Ureter (tissue), 1 donor: ENCODE measurements around the gene ALKBH1. TPM values are rescaled to one million over a fixed set of nuclear protein-coding genes. Genes with fewer than 3 reads are reported as not detected.
A peak's percentile ranks its signal among the peaks of the same experiment; 100 is the strongest.
"Not testable (repeated sequence)": the region's sequence is repeated elsewhere in the genome, so short reads cannot be mapped to it uniquely, and the experiment has no call there.

Experiments
- DNase-seq: peaks from one replicate; pipeline ENCODE4 v3.0.0-alpha.2; 2020; ENCODE audit warnings: low spot score
- total RNA-seq: library from RNA; stranded (reverse); gene quantifications from one replicate; pipeline ENCODE4 v1.2.4, GENCODE V29; 2023
- donor health status: DM: yes; HTN: yes; CAD: no.

ALKBH1 gene, protein sequence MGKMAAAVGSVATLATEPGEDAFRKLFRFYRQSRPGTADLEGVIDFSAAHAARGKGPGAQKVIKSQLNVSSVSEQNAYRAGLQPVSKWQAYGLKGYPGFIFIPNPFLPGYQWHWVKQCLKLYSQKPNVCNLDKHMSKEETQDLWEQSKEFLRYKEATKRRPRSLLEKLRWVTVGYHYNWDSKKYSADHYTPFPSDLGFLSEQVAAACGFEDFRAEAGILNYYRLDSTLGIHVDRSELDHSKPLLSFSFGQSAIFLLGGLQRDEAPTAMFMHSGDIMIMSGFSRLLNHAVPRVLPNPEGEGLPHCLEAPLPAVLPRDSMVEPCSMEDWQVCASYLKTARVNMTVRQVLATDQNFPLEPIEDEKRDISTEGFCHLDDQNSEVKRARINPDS
- 16.0 TPM for total RNA-seq

DNA sequence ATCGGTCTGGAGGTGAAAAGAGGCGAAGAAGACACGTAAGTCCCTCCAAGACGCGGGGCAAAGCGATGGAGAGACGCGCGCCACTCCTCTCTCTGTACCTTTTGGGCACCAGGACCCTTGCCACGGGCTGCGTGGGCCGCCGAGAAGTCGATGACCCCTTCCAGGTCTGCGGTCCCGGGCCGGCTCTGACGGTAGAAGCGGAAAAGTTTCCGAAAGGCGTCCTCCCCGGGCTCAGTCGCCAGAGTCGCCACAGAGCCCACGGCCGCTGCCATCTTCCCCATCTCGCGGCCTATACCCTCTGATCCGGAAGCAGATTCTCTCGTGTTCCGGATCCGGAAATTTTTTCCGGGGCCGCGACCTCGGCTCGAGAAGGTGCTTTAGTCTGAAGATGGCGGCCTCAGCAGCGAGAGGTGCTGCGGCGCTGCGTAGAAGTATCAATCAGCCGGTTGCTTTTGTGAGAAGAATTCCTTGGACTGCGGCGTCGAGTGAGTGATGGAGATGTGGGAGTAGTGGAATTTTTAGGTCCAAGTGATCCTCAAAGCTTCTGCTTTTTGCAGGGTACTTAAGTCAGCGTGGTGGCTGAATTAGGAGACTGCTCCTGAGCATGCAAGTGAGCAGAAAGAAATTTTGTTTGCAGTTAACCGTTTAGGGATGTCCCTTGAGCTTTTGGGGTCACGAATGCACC, at the start of gene ALKBH1, which contains the start of gene SLIRP:
Gene ALKBH1, minus strand, starts transcription at position 300 of the 685 bp plus-strand sequence. Its CDS starts 19 bp downstream, at position 281.
Gene SLIRP, plus strand, starts transcription at position 380 of the 685 bp plus-strand sequence. Its CDS starts 9 bp downstream, at position 389.
- DNase-seq = peak; percentile 92

DNA sequence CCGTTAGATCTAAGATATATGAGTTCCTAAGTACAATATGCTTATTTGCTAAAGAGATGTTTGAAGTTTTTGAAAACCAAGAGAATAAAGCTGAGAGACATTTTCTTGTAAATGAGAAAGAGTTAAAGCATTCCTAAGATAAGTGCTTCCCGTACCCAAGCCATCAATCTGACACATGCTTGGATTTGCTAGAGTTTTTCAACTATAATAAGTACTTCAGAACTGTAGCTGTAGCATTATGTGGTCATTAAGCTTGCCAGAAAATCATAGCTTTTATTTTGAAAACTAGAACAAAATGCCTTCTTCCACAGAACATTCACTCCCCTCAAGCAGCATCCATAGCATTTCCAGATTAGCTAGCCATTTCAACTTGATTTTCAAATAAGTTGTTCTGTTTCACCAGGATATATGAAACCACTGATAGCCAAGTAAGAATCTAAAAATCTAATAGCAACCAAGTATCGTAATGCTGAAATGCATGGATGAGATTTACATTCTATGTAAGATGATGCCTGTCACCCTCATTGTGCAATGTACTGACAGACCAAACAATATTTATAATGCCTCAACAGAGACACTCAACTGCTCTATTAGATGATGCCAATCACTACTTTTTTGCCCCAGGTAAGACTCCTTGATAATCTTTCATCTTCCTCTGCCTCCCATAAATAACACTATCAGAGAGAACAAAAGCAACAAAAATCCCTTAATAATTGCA, 45.1 kb upstream of the ALKBH1 start:
- no peak for DNase-seq

DNA sequence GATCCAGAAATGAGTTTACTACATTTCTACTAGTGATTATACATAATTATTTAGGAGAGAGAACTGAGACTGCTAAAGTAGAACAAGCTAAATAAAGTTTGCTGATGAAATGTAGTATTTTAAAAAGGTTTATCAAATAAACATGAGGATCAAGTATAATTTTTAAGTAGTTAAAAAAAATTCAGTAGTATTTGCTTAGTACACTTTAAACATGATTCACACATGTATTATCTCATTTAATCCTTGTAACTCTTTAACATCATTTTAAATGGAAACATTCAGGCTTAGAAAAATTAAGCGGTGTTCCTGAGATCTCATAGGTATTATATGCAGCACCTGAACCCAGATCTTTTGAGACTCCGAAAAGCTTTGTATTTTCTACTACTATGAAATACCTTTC, 44.4 kb upstream of the ALKBH1 start:
- DNase-seq = no peak

DNA sequence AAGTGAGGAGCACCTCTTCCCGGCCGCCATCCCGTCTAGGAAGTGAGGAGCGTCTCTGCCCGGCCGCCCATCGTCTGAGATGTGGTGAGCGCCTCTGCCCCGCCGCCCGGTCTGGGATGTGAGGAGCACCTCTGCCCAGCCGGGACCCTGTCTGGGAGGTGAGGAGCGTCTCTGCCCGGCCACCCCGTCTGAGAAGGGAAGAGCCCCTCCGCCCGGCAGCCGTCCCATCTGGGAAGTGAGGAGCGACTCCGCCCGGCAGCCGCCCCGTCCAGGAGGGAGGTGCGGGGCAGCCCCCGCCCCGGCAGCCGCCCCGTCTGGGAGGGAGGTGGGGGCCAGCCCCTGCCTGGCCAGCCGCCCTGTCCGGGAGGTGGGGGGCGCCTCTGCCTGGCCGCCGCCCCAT, 39.6 kb upstream of the ALKBH1 start:
- not testable (repeated sequence) for DNase-seq

DNA sequence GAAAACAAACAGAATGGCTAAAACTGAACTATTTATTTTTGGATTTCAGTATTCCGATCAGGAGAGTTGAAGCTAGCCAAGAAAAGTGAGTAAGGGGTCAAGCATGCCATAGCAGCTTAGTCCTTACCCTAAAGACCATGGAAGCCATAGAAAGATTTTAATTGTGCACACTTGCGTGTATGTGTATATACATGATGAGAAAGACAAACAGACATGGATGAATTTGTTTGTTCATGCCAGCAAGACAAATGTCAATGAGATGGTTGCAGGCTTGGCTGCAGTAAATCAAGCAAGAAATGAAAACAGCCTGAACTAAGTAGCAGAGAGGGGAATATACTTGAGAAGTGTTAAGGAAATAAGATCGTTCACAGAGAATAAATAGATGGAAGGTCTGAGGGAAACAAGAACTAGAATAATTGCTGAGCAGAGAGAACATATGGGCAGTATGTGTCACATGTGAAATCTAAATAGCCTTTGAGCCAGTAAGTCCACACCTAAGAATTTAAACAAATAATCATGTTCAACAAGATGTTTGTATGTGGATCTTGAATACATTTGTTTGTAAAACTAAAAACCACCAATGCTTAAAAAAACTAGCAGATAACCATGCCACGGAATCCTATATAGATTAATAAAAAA, 38.4 kb upstream of the ALKBH1 start:
- no peak for DNase-seq

DNA sequence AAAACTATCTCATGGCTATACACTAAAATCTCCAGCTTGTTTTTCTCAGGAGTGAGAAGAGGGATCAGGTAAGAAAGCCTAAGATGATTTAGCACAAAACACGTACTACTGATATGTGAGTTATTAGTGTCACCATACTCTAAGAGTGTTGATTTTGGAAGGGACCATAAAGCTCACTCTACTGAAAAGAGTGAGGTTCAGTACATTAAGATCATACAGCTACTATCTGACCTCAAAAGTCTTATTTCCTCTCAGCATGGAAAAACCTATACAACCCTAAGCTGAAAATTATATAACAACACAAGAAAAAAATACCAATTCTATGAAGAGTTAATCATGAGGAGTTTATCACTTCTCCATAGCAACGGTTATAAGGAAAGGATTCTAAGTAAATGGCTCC, 33.6 kb upstream of the ALKBH1 start:
- DNase-seq = no peak

DNA sequence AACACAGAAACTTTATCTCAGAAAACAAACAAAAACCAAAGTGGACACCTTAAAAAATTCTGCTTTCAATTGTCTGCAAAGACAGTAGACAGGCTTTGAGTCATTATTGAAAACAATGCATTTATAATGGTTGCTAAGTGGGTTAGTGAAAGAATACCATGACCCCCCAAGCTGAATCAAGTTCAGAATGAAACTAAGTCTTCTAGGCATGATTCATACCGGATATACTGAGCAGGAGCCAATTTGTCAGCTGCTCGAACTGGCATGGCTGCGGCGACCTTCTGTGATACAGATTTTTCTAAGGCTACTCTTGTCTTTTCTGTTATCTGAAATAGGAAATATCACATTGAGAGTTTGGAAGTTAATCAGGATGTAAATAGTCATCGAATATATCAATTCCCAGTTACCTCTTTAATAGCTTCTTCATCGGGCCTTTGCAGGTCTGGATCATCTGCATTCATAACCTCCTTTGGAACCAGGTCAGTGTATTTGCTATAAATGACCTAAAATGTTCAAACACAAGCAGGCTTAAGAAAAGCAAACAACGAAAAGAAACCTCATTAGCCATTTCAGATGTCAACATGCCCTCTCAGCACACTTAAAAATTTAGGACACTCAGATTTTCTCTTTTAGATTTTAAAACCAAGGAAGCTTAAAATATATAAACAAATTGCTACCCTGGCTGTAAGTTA, 30.9 kb upstream of the ALKBH1 start:
- DNase-seq = no peak

DNA sequence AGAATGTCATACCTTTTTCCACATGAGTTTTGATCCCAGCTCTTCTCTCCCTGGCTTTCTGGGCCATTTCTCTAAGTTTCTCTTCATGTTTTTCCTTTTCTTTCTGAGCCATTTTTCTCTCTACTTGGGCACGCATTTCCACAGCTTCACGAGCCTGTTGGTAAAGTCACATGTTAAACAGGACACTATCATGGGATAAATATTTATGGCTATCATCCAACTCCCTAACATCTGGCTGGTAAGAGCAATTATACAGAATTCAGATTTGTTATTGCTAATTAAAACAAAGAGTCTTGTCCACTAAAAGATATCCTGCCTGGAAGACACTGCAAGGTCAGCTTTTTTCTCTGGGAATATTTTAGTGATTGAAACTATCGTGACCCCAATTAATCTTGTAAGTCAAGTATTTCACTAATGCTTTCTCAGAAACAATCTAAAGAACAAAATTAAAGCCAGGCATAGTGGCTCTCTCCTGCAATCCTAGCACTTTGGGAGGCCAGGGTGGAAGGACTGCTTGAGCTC, 23.2 kb upstream of the ALKBH1 start:
- no peak for DNase-seq

DNA sequence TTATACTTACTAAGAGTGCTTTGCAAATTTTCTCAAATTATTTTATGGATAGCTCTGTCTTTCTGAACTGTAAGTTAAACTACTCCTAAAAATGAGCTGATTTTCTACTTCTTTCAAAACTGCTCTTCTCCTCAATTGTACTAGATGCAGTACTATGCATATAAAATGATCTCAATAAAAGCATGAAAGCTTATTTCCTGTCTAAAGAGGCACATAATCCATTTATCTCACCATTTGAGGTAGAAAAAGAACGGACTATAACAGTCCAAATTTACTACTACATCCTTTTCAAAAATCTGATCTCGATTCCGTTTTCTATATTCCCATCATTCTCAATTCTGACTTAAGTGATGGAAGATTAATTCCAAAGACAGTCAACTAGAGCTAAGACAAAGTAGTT, 14.5 kb upstream of the ALKBH1 start:
- DNase-seq = no peak

DNA sequence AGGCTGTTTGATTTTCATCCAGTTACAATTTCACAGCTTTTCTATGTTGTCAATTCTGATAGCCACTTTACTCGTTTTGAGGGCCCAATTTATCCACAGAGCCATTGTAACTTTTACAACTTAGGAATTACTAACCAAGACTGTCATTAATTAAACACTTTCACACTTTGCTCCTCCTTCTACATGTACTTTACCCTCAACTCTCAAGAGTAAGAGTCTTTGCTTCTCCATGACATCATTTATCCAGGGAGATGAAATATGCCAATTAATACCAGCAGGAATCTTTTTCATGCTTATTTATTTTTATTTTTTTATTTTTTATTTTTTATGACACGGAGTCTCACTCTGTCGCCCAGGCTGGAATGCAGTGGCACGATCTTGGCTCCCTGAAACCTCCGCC, 13.6 kb upstream of the ALKBH1 start:
- no peak for DNase-seq

DNA sequence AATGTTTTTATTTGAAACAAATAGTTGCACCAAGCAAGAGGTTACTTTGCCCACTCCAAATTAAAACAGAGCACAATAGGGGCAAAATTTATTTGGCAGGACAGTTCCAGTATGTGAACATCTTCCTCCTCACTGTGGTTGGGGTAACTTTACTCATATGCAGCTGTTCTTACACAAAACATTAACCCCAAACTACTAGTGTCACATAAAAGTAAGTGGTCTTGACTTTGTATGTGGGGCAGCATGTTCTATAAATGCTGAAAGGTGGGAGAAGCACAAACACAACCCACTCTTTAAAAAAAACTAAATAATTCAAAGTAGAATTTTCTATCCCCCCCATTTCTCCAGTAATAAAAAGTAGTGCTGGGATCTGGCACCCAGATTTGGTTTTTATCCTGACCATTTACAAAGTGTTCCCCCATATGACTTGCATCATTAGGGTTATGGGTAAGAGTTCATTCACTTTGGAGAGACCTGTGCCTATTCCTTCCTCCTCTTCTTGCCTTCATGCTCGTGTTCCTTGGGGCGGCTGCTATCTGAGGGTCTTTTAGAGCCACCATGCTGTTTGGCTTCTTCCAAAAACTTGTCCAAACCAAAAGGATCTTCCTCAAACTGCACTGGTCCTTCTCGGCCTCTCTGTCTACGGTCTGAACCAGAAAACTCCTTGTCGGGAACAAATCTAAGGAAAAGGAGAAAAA, 9.9 kb upstream of the ALKBH1 start:
- DNase-seq = no peak

DNA sequence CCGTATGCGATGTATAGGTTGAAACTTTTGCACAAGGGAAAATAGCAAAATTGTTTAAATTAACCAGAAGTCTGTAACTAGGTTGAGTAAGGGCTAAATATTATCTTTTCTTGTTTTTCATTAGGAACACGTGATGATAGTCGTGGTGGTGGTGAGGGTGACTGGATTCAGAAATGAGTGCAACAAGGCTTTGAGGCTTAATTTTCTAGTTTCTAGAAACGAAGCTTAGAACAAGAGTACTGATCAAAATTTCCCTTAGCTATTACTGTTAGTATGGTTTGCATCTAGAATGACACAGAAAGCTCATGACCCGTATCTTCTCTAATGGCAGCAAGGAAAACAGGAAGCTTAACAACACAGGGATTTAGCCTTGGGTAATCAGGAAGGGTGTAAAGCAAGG, 7.1 kb upstream of the ALKBH1 start:
- no peak for DNase-seq

DNA sequence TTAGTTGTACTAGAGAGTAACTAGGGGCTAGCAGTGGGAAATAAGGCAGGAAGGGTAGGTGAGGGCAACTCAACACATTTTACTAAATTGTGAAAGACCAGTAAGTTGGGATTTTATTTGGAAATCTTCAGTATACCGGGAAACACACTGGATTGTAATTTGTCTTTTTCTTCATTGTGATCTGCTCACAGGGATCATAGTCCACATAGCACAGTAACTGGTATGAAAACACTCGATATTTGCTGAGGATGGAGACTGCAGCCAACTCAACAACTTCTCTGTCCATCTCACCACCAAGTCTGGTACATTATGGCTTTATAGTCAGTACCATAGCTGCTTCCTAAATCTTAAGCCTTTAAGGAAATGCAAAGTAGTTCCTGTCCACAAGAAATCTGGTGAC, 2.5 kb upstream of the ALKBH1 start:
- no peak for DNase-seq

DNA sequence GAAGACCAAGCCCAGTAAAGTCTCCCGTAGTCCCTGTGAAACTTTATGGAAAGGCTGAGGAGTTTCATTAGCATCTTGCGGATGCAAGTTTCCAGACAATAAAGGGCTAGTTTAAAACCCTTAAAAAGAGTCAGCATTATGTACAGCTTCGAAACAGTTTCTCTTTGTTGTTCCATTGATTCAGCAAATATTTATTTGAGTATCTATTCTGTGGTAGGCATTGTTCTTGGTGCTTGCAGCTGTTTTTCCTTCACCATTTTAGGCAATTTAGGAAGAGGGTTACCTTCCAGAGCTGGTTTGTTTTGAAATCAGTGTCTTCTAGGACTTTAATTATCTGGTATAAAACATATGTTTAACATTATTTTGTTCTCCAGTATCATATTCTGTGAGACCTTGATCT, 1.6 kb upstream of the ALKBH1 start:
- no peak for DNase-seq

DNA sequence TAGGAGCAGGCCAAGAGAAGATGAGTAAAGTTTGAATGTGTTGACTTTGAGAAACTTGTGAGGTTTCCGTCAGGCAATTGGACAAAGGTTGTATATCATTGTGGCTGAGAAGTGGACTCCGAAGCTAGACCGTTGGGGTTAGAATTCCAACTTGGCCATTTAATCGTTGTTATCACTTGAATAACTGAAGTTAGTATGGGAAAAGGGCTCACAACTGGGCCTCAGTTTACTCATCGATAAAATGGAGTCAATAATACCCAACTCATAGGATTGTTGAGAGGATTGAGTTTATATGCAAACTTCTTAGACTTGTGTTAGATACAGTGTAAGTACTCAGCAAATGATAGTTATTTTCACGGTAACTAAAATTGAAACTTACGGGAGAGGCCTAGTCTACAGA, 926 bp upstream of the ALKBH1 start:
- DNase-seq = no peak

DNA sequence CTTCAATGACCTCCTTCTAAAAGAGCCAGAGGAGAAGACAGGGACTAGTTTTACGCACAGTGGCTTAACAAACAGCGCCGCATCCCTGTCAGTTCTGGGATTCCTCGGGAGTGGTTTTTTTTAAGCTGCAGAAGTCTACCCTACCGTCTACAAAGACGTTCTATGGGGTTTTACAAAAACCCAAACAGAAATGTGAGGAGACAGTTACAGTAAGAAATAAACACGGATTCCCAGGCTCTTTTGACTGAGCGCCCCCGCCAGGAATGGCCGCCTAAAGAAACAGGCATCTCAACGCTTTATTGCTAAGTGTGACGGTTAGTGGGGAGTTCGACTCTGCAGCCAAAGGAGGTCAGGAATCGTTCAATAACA, 484 bp downstream of the ALKBH1 start:
- no peak for DNase-seq

DNA sequence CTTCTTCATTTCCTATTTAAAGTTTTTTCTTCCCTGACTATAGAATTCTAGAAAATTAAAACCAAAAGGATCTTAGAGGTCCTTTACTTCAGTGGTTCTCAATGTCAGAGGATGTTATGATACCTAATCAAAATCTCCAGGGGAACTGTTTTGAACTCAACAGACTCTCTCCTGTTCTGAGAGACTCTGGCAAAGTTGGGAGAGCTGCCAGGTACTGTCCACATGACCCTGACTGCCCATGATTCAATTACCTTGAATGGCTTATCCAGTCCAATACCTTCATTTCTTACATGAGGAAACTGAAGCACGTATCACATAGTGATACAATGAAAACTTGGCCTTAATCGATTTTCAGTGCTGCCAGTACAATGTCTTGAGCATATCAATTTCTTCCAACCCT, 16.6 kb downstream of the ALKBH1 start:
- DNase-seq = no peak

DNA sequence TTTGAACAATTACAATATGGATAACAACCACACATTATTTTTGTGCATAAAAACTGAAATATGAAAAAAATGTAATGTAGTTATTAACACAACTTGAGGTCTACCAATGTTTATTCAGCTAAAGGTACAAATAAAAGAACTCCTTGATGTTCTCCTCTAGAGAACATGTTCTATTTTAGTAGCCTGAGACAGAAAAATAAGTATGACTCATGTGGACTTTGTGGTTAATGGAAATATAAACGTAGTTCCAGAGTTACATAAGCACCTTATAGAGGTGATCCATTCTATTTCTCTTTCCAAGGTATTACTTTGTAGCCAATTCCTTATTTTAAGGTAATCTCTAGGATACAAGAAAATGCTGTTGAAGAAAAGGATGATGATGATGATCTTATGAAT, 25.7 kb downstream of the ALKBH1 start:
- no peak for DNase-seq

DNA sequence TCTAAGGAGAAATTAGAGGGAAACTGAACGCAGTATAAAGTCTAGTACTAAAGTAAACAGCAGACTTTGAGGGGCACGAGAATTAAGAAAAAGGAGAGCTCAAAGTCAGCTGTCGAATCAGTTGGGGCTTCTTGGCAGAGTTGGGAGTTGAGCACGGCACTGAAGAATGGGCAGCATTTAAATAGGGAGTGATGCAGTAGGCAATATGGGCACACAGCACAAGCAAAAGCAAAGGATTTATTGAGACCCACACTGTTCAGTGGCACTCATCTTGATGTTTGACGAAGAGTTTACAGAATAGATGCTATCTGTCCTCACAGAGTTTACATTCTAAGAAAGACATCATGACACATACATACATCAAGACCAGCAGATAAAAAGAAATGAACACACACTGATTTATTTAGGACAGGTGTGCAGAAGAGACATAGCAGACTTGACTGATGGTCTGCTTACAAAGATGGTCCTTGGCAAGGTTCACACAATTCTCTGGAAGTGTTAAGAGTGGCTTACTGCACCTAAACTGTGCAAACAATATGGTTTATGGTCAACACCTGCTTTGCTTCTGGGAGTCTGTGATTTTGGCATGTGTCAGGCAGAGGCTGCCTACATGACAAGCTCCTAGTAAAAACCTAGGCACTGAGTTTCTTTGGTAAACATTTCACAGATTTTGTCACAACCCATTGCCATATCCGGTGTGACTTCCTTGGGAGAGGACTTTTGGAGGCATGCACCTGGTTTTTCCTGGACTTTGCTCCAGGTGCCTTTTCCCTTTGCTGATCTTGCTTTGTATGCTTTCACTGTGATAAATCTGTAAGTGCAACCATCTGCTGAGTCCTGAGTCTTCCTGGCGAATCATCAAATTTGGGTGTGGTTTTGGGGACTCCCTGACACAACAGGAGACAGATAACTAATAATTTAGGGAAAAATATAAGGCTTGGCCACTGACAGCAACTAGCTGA, 26.3 kb downstream of the ALKBH1 start:
- DNase-seq = no peak

DNA sequence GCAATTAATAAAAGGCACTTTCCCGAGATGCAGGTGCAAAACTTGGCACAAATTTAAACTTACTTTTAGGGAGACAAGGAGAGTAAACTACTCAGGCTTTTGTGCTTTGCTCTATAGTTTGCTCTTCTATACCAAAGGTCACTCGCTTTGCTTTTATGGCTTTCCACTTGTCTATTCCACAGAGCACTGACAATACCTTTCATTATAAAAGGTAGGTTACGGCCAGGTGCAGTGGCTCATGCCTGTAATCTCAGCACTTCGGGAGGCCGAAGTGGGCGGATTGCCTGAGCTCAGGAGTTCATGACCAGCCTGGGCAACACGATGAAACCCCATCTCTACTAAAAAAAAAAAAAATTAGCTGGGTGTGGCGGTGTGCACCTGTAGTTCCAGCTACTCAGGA, 32.9 kb downstream of the ALKBH1 start:
- no peak for DNase-seq
